ENCODE results near the gene TRIM15.
"Not testable (repeated sequence)": the region's sequence is repeated elsewhere in the genome, so short reads cannot be mapped to it uniquely, and the experiment has no call there.

Gene TRIM15

DNA sequence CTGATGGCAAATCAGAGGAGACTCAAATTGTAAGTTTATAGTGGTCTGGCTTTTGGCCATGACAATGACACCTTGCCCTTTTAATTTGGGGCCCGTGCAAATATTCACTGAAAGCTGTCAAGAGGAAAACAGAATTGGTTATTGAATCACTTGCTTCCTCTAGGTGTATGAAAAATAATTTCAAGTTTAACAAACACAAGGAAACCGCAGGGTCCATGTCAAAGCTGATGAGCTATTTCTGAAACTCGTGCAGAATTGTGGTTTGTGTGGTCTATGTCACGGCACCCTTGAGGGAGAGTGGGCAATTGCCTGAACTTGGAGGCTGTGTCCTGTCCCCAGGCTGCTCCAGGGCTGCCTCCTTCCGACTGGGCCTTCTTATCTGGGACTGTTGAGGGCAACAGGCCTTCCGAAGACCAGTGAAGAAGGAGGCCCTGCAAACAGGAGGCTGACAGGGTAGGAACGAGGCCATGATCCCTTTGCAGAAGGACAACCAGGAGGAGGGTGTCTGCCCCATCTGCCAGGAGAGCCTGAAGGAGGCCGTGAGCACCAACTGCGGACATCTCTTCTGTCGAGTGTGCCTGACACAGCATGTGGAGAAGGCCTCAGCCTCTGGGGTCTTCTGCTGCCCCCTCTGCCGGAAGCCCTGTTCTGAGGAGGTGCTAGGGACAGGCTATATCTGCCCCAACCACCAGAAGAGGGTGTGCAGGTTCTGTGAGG is 26.6 kb upstream of the TRIM15 start:
- Histone ChIP-seq H2AFZ (ENCODE audit: low read depth, low read length, severe bottlenecking) (no peak overlapping the region), H3K27me3 (ENCODE audit: low read length) (no peaks in the 10 kb centered on the region), H3F3A (ENCODE audit: insufficient read depth) (no peaks in the 10 kb centered on the region), H3K9me3 (ENCODE audit: insufficient read depth, low read length) (no peaks in the 10 kb centered on the region), H3K9me2 (replicated peaks; ENCODE audit: insufficient read depth, low read length) (no peaks in the 10 kb centered on the region), H3K9ac (ENCODE audit: low read length) (no peak overlapping the region), H3K36me3 (ENCODE audit: low read length) (no peaks in the 10 kb centered on the region), H3K4me3 (ENCODE audit: insufficient read depth, low read length, poor library complexity, severe bottlenecking) (no peak overlapping the region), H3K4me2 (ENCODE audit: low read depth, low read length, poor library complexity, severe bottlenecking) (no peak overlapping the region), H4K20me1 (ENCODE audit: low read depth, low read length) (no peaks in the 10 kb centered on the region), H3K79me2 (ENCODE audit: insufficient read depth, low read length) (no peaks in the 10 kb centered on the region), H3K27ac (ENCODE audit: low read depth, low read length) (no peak overlapping the region)
- TF ChIP-seq, protein P1, sequence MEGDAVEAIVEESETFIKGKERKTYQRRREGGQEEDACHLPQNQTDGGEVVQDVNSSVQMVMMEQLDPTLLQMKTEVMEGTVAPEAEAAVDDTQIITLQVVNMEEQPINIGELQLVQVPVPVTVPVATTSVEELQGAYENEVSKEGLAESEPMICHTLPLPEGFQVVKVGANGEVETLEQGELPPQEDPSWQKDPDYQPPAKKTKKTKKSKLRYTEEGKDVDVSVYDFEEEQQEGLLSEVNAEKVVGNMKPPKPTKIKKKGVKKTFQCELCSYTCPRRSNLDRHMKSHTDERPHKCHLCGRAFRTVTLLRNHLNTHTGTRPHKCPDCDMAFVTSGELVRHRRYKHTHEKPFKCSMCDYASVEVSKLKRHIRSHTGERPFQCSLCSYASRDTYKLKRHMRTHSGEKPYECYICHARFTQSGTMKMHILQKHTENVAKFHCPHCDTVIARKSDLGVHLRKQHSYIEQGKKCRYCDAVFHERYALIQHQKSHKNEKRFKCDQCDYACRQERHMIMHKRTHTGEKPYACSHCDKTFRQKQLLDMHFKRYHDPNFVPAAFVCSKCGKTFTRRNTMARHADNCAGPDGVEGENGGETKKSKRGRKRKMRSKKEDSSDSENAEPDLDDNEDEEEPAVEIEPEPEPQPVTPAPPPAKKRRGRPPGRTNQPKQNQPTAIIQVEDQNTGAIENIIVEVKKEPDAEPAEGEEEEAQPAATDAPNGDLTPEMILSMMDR (IDR thresholded peaks at IDR 0.05; ENCODE audit: insufficient read depth, low read length, poor library complexity, severe bottlenecking), result no peak
- TF ChIP-seq EZH2phosphoT487 (conservative IDR thresholded peaks at IDR 0.05; ENCODE audit: low read length), result no peak

- H4K20me1 ChIP-seq (ENCODE audit: low read depth, low read length); H3K9me2 ChIP-seq (replicated peaks; ENCODE audit: insufficient read depth, low read length); H3F3A ChIP-seq (ENCODE audit: insufficient read depth); H3K36me3 ChIP-seq (ENCODE audit: low read length); H3K4me2 ChIP-seq (ENCODE audit: low read depth, low read length, poor library complexity, severe bottlenecking); H3K27ac ChIP-seq (ENCODE audit: low read depth, low read length); H3K9me3 ChIP-seq (ENCODE audit: insufficient read depth, low read length); H3K9ac ChIP-seq (ENCODE audit: low read length); H3K27me3 ChIP-seq (ENCODE audit: low read length); H3K79me2 ChIP-seq (ENCODE audit: insufficient read depth, low read length); H3K4me3 ChIP-seq (ENCODE audit: insufficient read depth, low read length, poor library complexity, severe bottlenecking); H2AFZ ChIP-seq (ENCODE audit: low read depth, low read length, severe bottlenecking): not testable (repeated sequence)
Measured at GRCh38 chr6:30140240-30140639, 23.1 kb upstream of the TRIM15 start.

DNA sequence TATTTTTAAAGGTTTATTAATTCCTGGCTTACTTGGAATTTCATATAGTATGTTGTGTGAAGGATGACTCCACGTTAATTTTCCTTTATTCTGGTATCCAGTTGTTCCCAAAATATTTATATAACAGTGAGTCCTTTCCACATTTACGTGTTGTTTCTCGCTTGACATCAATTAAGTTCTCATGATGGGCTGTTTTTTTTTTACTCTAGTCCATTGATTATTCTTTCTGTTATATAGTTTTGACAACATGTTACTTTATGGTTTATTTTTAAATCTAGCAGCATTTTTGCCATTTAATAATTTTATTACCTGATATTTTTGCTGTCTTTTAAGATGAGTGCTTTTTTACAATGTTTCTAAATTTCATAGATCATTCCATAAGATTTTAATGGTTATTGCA is 20.7 kb upstream of the TRIM15 start:
- H3K4me3 ChIP-seq (ENCODE audit: insufficient read depth, low read length, poor library complexity, severe bottlenecking), result no peak overlapping the region
- no peak for TF ChIP-seq EZH2phosphoT487 (conservative IDR thresholded peaks at IDR 0.05; ENCODE audit: low read length)
- TF ChIP-seq, protein P1 (IDR thresholded peaks at IDR 0.05; ENCODE audit: insufficient read depth, low read length, poor library complexity, severe bottlenecking), result no peak
- H3K27me3 ChIP-seq (ENCODE audit: low read length), result 0 out of 2 replicates have a peak, but pooled peaks cover 4% of the 10 kb centered on the region
- no peaks in the 10 kb centered on the region for H3K79me2 ChIP-seq (ENCODE audit: insufficient read depth, low read length)
- H2AFZ ChIP-seq (ENCODE audit: low read depth, low read length, severe bottlenecking), result no peak overlapping the region
- no peaks in the 10 kb centered on the region for H4K20me1 ChIP-seq (ENCODE audit: low read depth, low read length)
- H3K9me2 ChIP-seq (replicated peaks; ENCODE audit: insufficient read depth, low read length), result no peaks in the 10 kb centered on the region
- no peaks in the 10 kb centered on the region for H3K9me3 ChIP-seq (ENCODE audit: insufficient read depth, low read length)
- no peak overlapping the region for H3K4me2 ChIP-seq (ENCODE audit: low read depth, low read length, poor library complexity, severe bottlenecking)
- no peak overlapping the region for H3K9ac ChIP-seq (ENCODE audit: low read length)
- no peaks in the 10 kb centered on the region for H3F3A ChIP-seq (ENCODE audit: insufficient read depth)
- H3K27ac ChIP-seq (ENCODE audit: low read depth, low read length), result no peak overlapping the region
- no peaks in the 10 kb centered on the region for H3K36me3 ChIP-seq (ENCODE audit: low read length)

- H3K9me3 ChIP-seq (ENCODE audit: insufficient read depth, low read length), result no peaks in the 10 kb centered on the region
- H3K27ac ChIP-seq (ENCODE audit: low read depth, low read length), result no peak overlapping the region
- H3F3A ChIP-seq (ENCODE audit: insufficient read depth), result no peaks in the 10 kb centered on the region
- H3K79me2 ChIP-seq (ENCODE audit: insufficient read depth, low read length), result no peaks in the 10 kb centered on the region
- 0 out of 2 replicates have a peak, but pooled peaks cover 4% of the 10 kb centered on the region for H3K27me3 ChIP-seq (ENCODE audit: low read length)
- no peaks in the 10 kb centered on the region for H3K9me2 ChIP-seq (replicated peaks; ENCODE audit: insufficient read depth, low read length)
- H3K4me3 ChIP-seq (ENCODE audit: insufficient read depth, low read length, poor library complexity, severe bottlenecking), result no peak overlapping the region
- no peak overlapping the region for H2AFZ ChIP-seq (ENCODE audit: low read depth, low read length, severe bottlenecking)
- no peak overlapping the region for H3K9ac ChIP-seq (ENCODE audit: low read length)
- H4K20me1 ChIP-seq (ENCODE audit: low read depth, low read length), result no peaks in the 10 kb centered on the region
- no peak for TF ChIP-seq EZH2phosphoT487 (conservative IDR thresholded peaks at IDR 0.05; ENCODE audit: low read length)
- TF ChIP-seq, protein P1 (IDR thresholded peaks at IDR 0.05; ENCODE audit: insufficient read depth, low read length, poor library complexity, severe bottlenecking), result no peak
- no peaks in the 10 kb centered on the region for H3K36me3 ChIP-seq (ENCODE audit: low read length)
- no peak overlapping the region for H3K4me2 ChIP-seq (ENCODE audit: low read depth, low read length, poor library complexity, severe bottlenecking)
Measured at GRCh38 chr6:30143780-30144179, 19.6 kb upstream of the TRIM15 start.
